Activated T-cell treated with anti-CD3 and anti-CD28 coated beads, Interleukin-2, amount 50 U/mL, for 48 hours (primary cell): ENCODE results near the gene ABCA1.
"Not testable (repeated sequence)": the region's sequence is repeated elsewhere in the genome, so short reads cannot be mapped to it uniquely, and the experiment has no call there.

Experiments used
- DNase-seq, 2 experiments: peaks; one replicate each; pipeline ENCODE4 v3.0.0-alpha.2; 2020

The ABCA1 gene

GRCh38 chr9:104905153-104905901, 22.6 kb downstream of the ABCA1 start:
- DNase-seq: no peak

- no peak for DNase-seq
Observed at GRCh38 chr9:104903609-104904008, 24.3 kb downstream of the ABCA1 start.

GRCh38 chr9:104900871-104901270, 27.1 kb downstream of the ABCA1 start:
- DNase-seq: no peak

GRCh38 chr9:104900324-104900723, 27.6 kb downstream of the ABCA1 start:
- no peak for DNase-seq

GRCh38 chr9:104899759-104900247, 28.2 kb downstream of the ABCA1 start:
- DNase-seq: no peak

- DNase-seq: not testable (repeated sequence)
Observed at GRCh38 chr9:104898376-104898775, 29.6 kb downstream of the ABCA1 start.

- DNase-seq: no peak
Observed at GRCh38 chr9:104896131-104896530, 31.8 kb downstream of the ABCA1 start.

GRCh38 chr9:104895572-104895971, 32.4 kb downstream of the ABCA1 start:
- no peak for DNase-seq

GRCh38 chr9:104892701-104893100, 35.3 kb downstream of the ABCA1 start:
- DNase-seq: no peak

GRCh38 chr9:104890433-104890770, 37.6 kb downstream of the ABCA1 start:
- DNase-seq: no peak

- no peak for DNase-seq
Observed at GRCh38 chr9:104885818-104886709, 41.9 kb downstream of the ABCA1 start.

GRCh38 chr9:104883169-104883568, 44.8 kb downstream of the ABCA1 start:
- no peak for DNase-seq

GRCh38 chr9:104882566-104882965, 45.4 kb downstream of the ABCA1 start:
- no peak for DNase-seq

- DNase-seq: no peak
Observed at GRCh38 chr9:104882086-104882485, 45.9 kb downstream of the ABCA1 start.

GRCh38 chr9:104879555-104880309, 48.2 kb downstream of the ABCA1 start:
- DNase-seq: no peak

GRCh38 chr9:104876587-104876986, 51.4 kb downstream of the ABCA1 start:
- DNase-seq: no peak

- no peak for DNase-seq
Observed at GRCh38 chr9:104875897-104876296, 52.1 kb downstream of the ABCA1 start.

- DNase-seq: no peak
Observed at GRCh38 chr9:104875320-104875719, 52.6 kb downstream of the ABCA1 start.

GRCh38 chr9:104873489-104873850, 54.5 kb downstream of the ABCA1 start:
- DNase-seq: no peak

- DNase-seq: no peak
Observed at GRCh38 chr9:104872656-104873488, 55.1 kb downstream of the ABCA1 start.

- no peak for DNase-seq
Observed at GRCh38 chr9:104871961-104872527, 55.9 kb downstream of the ABCA1 start.

GRCh38 chr9:104869811-104870210, 58.1 kb downstream of the ABCA1 start:
- DNase-seq: no peak
